RPMI8226 (cell line): ENCODE data around the gene CCDC7.
"Not testable (repeated sequence)": the region's sequence is repeated elsewhere in the genome, so short reads cannot be mapped to it uniquely, and the experiment has no call there.

Experiments
- DNase-seq: peaks from one replicate; pipeline ENCODE4 v3.0.0-alpha.2; 2015

Gene CCDC7

GRCh38 chr10:32445740-32446535 is at the start of gene CCDC7:
TSS of gene CCDC7 (plus strand) at chr10:32446140. CDS start at chr10:32451643, 5,503 bp downstream.
- DNase-seq = peak; percentile 89

GRCh38 chr10:32397163-32397562 is 48.8 kb upstream of the CCDC7 start:
- not testable (repeated sequence) for DNase-seq

- not testable (repeated sequence) for DNase-seq
Observed at GRCh38 chr10:32399720-32400119, 46.2 kb upstream of the CCDC7 start.

GRCh38 chr10:32400961-32401360 is 45.0 kb upstream of the CCDC7 start:
- DNase-seq = no peak

DNA sequence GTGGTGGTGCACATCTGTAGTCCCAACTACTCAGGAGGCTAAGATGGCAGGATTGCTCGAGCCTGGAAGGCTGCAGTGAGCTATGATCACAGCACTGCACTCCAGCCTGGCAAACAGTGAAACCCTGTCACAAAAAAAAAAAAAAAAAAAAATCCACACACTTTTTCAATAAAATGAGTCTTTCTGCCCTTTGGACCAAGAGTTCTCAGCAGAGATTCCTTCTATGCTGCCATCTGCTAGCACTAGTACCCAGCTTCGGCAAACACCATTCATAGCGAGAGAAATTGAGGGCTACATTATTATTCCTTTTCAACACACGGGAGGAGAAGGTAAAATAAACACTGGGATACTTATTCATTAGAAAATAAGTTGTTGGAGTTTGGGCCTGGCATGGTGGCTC is 43.4 kb upstream of the CCDC7 start:
- no peak for DNase-seq

GRCh38 chr10:32403091-32403490 is 42.8 kb upstream of the CCDC7 start:
- no peak for DNase-seq

DNA sequence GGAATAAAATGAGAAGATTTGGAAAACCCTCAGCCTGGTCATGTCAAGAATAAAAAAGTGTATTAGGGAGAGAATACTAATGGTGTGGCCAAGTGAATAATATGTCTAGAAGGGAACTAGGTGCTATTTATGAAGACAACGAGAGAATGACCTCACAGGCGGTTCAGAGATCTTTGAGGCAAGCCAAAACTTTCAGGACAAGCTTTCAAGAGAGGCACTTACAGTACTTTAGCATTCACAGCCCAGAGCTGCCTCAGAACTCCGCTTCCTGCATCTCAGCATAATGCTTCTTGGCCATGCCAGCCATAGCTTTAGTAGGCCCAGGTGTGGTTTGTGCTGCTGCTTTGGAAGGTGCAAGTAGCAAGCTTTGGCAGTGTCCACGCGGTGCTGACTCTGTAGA is 37.2 kb upstream of the CCDC7 start:
- DNase-seq = peak; percentile 4

- DNase-seq = no peak
Observed at GRCh38 chr10:32409741-32410140, 36.2 kb upstream of the CCDC7 start.

- DNase-seq = no peak
Observed at GRCh38 chr10:32410569-32410968, 35.4 kb upstream of the CCDC7 start.

DNA sequence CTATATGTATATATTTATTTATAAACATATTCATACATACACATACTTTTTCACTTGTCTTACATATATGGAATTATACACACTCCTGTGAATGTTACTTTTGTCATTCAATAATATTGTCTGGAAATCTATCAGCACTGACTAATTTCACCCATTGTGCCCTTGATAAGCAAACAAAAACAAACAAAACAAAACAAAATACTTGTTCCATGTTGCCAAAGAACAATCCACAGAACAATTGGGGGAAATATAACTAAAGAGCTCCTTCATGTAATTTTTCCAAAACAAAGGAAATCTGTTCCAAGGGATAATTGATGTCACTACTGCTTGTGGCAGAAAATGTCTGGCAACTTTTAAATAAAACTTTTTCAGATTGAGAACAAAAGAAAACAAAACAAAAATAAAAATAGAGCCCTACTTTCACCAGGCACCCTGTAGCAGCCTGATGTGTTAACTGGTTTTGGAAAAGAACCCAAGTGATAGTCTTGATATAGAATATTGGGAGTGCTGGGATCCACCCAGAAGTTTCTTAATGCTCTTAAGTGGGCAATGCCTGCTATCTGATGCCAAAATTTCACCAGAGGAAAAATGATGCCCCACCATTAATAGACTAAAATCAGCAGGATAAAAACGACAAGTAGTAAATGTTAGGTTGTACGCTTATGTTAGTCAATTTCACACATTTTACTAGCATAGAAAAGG is 34.0 kb upstream of the CCDC7 start:
- DNase-seq = no peak

GRCh38 chr10:32412499-32412853 is 33.5 kb upstream of the CCDC7 start:
- DNase-seq = no peak

GRCh38 chr10:32413513-32413912 is 32.4 kb upstream of the CCDC7 start:
- DNase-seq = no peak

GRCh38 chr10:32415361-32415760 is 30.6 kb upstream of the CCDC7 start:
- no peak for DNase-seq

DNA sequence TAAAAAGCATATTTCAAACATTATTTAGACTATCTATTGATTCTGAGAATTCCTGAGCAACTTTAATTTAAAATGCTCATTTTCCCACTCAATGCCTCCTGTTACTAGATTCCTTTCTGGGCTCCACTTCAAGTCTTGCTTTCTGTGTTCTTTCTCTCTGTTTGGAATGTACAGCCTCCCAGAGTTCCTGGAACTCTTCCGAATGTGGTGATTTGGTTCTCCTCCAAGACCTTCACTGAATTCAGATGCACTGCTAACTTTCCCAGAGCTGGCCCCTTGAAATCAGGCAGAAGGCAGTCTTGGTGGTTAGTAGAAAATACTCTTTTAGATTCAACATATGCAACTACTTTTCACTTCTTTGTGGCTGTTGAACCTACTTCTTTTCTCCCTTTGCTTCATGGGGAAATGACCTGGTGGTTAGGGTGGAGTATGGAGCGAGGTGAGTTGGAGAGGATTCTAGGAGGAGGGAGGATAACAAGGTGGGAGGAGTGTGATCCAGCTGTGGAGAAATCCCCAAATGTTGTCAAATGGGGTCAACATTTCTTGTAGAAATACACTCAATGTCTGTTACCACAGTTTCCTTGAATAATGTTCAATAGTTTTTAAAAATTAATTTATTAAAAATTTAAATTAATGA is 27.9 kb upstream of the CCDC7 start:
- no peak for DNase-seq

DNA sequence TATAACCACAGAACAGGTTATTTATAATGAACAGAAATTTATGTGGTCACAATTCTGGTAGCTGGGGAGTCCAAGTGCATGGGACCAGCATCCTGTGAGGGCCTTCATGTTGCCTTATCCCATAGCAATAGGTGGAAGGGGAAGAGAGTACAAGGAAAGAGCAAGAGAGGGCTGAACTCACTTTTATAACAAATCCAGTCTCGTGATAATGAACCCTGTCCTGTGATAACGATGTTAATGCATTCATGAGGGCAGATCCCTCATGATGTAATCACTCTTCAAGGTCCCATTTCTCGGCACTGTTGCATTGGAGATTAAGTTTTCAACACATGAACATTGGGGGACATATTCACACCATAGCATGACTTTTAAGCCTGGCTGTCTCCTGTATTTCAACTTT is 27.4 kb upstream of the CCDC7 start:
- DNase-seq = no peak

GRCh38 chr10:32419615-32420014 is 26.3 kb upstream of the CCDC7 start:
- no peak for DNase-seq

GRCh38 chr10:32426186-32426585 is 19.8 kb upstream of the CCDC7 start:
- no peak for DNase-seq

DNA sequence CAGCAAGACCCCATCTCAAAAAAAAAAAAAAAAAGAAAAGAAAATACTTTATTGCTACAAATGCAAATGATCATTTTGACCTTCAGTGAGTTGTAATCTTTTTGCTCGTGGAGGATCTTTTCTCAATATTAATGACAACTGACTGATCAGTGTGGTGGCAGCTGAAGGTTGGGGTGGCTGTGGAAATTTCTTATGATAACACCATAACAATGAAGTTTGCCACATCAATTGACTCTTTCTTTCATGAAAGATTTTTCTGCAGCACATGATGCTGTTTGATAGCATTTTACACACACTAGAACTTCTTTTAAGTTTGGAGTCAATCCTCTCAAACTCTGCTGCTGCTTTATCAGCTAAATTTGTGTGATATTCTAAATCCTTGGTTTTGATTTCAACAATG is 12.4 kb upstream of the CCDC7 start:
- DNase-seq = no peak

DNA sequence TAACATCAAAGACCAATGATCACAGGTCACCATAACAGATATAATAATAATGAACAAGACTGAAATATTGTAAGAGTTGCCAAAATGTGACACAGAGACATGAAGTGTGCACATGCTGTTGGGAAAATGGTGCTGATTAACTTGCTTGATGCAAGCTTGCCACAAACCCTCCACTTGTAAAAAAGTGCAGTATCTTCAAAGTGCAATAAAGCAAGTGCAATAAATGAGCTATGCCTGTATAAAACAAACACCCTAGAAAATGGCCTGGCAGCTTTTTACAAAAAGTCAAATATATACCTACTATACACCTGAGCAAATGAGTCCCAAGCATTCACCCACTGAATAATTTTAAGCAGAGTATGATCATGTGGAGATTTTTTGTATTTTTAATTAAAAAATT is 9.7 kb upstream of the CCDC7 start:
- DNase-seq = no peak

DNA sequence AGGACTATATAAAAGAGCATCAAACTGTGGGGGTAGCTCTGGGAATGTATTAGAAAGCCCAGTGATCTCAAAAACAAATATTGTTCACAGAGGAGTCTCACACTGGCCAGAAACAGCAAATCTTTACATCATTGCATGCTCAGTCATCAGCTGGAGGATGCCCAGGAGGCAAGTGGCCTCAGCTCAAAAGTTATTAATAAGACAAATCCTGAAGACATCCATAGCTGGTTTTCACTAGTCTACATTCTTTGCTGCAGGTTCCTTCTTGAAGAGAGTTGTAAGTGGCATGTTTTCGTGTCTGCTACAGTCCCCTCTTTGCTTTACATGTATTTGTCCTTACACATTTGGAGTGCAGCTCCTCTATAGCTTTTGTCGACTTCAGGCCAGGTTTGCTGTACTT is 8.6 kb upstream of the CCDC7 start:
- no peak for DNase-seq

GRCh38 chr10:32445036-32445435 is 904 bp upstream of the CCDC7 start:
- DNase-seq = no peak

DNA sequence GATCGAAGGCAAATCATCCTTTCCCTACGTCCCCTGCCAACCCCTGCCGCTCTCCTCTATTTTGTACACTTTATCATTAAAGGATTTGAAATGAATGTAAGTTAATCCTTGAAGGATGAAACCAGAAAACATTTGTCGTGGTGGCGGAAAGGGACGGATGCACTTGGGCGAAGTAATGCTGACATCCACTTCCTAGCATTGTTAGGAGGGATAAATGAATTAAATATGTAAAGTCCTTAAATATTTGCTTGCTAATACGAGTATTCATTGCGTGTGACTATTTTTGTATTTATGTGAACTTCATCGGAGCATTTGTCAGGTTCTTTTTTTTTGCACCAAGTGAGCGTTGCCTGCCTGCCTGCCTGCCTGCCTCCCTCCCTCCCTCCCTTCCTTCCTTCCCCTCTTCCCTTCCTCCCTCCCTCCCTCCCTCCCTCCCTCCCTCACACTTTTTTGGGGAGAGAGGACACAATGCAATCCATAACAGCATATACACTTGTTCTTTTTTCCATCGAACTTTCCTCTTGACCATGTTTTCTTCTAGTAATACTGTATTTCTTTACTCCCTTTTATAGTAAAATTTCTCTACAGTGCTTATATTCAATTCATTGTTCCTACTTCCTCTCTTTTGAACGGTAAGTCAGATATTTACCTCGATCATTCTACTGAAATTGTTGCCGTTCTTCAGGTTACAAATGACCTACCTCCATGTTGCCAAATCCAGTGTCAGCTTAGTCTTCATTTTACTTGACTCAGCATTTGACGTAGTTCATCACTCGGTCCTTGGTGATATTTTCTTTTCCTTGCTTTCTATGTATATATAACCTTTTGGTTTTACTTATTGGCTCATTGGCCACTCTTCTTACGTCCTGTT is 831 bp downstream of the CCDC7 start:
- DNase-seq = no peak

DNA sequence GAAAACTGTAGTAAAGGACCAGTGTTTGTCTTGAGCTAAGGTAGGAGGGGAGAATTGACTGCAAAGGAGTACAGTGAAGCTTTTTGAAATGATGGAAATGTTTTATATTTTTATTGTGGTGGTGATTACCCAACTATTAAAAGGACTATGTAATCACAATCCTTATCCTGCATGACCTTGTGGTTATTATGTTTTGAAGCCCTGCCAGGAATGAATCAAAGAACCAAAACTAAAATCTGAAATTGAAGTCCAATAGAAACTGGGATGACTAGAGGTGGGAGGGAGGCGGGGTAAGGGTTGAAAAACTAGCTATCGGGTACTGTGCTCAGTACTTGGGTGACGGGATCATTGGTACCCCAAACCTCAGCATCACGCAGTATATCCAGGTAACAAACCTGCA is 8.2 kb downstream of the CCDC7 start:
- no peak for DNase-seq
